Measurements from ENCODE around the gene CYBC1. TPM values are rescaled to one million over a fixed set of nuclear protein-coding genes. Genes with fewer than 3 reads are reported as not detected.

Gene CYBC1
- total and polyA plus RNA-seq, 2 experiments from 2014 or later, result 61.9 to 76.6 TPM

GRCh38 chr17:82468692-82469091, 18.1 kb upstream of the CYBC1 start:
- Histone ChIP-seq H3K4me3 (no peak overlapping the region), H3K4me1 (ENCODE audit: insufficient read depth) (no peaks in the 10 kb centered on the region), H2AFZ (no peak overlapping the region), H3K27me3 (no peaks in the 10 kb centered on the region), H3K79me2 (no peaks in the 10 kb centered on the region), H3K9me2 (replicated peaks; ENCODE audit: insufficient read depth) (no peaks in the 10 kb centered on the region), H4K20me1 (ENCODE audit: insufficient read depth, poor library complexity, severe bottlenecking) (no peaks in the 10 kb centered on the region), H3K27ac (no peak overlapping the region), H3K9me3 (ENCODE audit: low read depth) (no peaks in the 10 kb centered on the region), H3K36me3 (replicated peaks; ENCODE audit: insufficient read depth, low read depth) (no peaks in the 10 kb centered on the region), H3K4me2 (no peak overlapping the region)
- DNase-seq (ENCODE audit: low spot score), result no peak
- WGBS (ENCODE audit: low lambda C conversion rate, missing lambda C conversion rate), result 93% methylated on average over 7 of the region's 7 CpGs
- TF ChIP-seq CTCF (IDR thresholded peaks at IDR 0.05; ENCODE audit: poor library complexity) (no peak), EZH2phosphoT487 (IDR thresholded peaks at IDR 0.05; ENCODE audit: low read depth, severe bottlenecking, unreplicated experiment) (no peak), EZH2 (IDR thresholded peaks at IDR 0.05; ENCODE audit: borderline replicate concordance) (no peak)

- H3K4me1 ChIP-seq (ENCODE audit: insufficient read depth), result peaks cover 14% of the 10 kb centered on the region
- no peak overlapping the region for H3K4me2 ChIP-seq
- 94% methylated on average over 7 of the region's 7 CpGs for WGBS (ENCODE audit: low lambda C conversion rate, missing lambda C conversion rate)
- H3K9me3 ChIP-seq (ENCODE audit: low read depth), result no peaks in the 10 kb centered on the region
- H3K36me3 ChIP-seq (replicated peaks; ENCODE audit: insufficient read depth, low read depth), result no peaks in the 10 kb centered on the region
- H3K79me2 ChIP-seq, result peaks cover 12% of the 10 kb centered on the region
- no peaks in the 10 kb centered on the region for H4K20me1 ChIP-seq (ENCODE audit: insufficient read depth, poor library complexity, severe bottlenecking)
- no peaks in the 10 kb centered on the region for H3K9me2 ChIP-seq (replicated peaks; ENCODE audit: insufficient read depth)
- no peaks in the 10 kb centered on the region for H3K27me3 ChIP-seq
- no peak overlapping the region for H3K4me3 ChIP-seq
- H3K27ac ChIP-seq, result no peak overlapping the region
- no peak overlapping the region for H2AFZ ChIP-seq
- DNase-seq (ENCODE audit: low spot score), result no peak
- TF ChIP-seq EZH2phosphoT487 (IDR thresholded peaks at IDR 0.05; ENCODE audit: low read depth, severe bottlenecking, unreplicated experiment), result no peak
- no peak for TF ChIP-seq EZH2 (IDR thresholded peaks at IDR 0.05; ENCODE audit: borderline replicate concordance)
- TF ChIP-seq CTCF (IDR thresholded peaks at IDR 0.05; ENCODE audit: poor library complexity), result no peak
Observed at GRCh38 chr17:82465023-82465603, 14.6 kb upstream of the CYBC1 start.

- no peak overlapping the region for H3K4me2 ChIP-seq
- H4K20me1 ChIP-seq (ENCODE audit: insufficient read depth, poor library complexity, severe bottlenecking), result peaks cover 2% of the 10 kb centered on the region
- peaks cover 14% of the 10 kb centered on the region for H3K4me1 ChIP-seq (ENCODE audit: insufficient read depth)
- TF ChIP-seq CTCF (IDR thresholded peaks at IDR 0.05; ENCODE audit: poor library complexity) (no peak), EZH2phosphoT487 (IDR thresholded peaks at IDR 0.05; ENCODE audit: low read depth, severe bottlenecking, unreplicated experiment) (no peak), EZH2 (IDR thresholded peaks at IDR 0.05; ENCODE audit: borderline replicate concordance) (no peak)
- DNase-seq (ENCODE audit: low spot score), result no peak
- 95% methylated on average over 11 of the region's 11 CpGs for WGBS (ENCODE audit: low lambda C conversion rate, missing lambda C conversion rate)
- H3K79me2 ChIP-seq, result peaks cover 17% of the 10 kb centered on the region
- H3K27ac ChIP-seq, result no peak overlapping the region
- H2AFZ ChIP-seq, result no peak overlapping the region
- no peaks in the 10 kb centered on the region for H3K9me2 ChIP-seq (replicated peaks; ENCODE audit: insufficient read depth)
- H3K9me3 ChIP-seq (ENCODE audit: low read depth), result no peaks in the 10 kb centered on the region
- H3K4me3 ChIP-seq, result no peak overlapping the region
- H3K36me3 ChIP-seq (replicated peaks; ENCODE audit: insufficient read depth, low read depth), result no peaks in the 10 kb centered on the region
- H3K27me3 ChIP-seq, result no peaks in the 10 kb centered on the region
Observed at GRCh38 chr17:82464567-82464929, 14.0 kb upstream of the CYBC1 start.

All from hepatocyte (in vitro differentiated cells).